ENCODE results near the gene TEAD4.
A peak's percentile ranks its signal among the peaks of the same experiment; 100 is the strongest.

Gene TEAD4

DNA sequence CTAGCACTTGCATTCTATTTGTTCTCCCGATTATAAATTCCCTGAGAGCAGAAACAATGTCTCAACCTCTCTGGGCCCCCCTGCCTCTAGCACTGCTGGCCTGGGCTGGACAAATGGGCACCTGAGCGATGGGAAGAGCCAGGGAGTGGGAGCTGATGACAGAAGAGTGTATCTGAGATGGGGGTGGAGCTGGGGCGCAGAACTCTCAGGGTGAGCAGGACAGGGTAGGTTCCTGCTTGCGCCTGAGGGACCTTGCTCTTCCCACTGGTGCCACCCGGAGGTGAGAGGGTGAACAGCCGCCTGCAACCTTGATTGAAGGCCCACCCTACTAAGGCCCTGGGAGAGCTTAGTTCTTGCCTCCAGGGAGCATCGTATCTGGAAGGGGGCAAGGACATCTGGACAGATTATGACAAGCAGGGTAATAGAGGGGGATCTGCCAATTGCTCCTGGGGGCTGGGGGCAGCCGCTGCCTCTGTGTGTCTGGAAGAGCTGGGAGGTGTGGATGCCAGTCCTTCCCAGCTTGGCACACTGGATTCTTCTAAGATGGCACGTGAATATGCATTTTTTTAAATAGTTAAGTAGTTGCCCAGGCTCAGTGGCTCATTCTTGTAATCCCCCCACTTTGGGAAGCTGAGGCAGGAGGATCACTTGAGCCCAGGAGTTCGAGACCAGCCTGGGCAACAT is 75.0 kb downstream of the TEAD4 start:
- DNase-seq, result no peak

DNA sequence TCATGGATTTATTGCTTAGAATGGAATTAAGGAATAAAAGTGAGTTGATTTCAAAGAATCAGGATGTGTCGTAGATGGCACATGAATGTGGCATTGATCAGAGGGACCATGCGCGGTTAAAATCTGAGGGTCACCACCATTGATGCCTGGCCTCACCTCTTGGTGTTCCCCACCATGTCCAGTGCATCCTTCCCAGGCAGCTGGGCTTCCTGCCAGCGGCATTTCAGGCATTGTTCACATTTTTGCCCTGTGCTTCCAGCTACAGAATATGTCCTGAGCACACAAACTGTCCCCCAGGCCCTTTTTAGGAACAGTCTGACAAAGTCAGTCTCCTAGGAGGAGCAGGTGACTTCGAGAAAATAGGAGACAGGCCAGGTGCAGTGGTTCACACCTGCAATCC is 76.0 kb downstream of the TEAD4 start:
- no peak for DNase-seq

DNA sequence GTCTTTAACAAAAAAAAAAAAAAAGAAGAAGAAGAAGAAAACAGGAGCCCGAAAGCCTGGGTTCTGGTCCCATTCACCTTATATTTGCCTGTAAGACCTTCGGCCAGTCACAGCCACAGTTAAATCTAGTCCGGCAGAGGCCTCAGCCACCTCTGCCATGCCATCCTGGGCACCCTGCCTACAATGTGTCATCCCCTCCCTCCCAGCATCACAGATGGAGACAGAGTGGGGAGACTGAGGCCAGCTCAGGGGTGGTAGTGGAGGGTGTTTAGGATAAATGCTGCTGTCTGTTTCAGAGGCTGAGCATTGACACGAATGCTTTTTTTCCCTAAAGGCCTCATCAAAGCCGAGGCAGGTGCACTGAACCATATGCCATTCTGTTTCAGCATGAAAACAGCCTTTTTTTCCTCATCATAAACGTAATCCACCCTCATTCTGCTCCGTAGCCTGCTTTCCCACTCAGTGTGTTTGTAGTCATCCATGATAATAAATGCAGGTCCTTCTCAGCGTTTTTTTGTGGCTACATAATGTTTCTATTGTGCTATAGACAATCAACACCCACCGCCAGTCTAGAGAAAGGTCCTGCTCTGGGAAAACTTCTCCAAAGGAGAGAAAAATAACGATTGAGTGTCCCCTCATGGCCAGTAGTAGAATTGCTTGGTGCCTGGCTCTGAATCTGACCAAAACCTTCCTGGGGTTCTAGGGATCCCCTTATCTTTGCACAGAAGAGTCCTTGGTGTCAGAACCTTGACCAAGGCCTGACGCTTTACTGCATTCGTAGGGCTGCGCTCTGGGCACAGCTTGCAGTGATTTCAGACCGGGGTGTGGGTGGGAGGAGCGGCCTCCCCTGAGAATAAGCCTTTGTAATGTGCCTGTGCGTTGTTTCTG is 76.9 kb downstream of the TEAD4 start:
- DNase-seq, result no peak

DNA sequence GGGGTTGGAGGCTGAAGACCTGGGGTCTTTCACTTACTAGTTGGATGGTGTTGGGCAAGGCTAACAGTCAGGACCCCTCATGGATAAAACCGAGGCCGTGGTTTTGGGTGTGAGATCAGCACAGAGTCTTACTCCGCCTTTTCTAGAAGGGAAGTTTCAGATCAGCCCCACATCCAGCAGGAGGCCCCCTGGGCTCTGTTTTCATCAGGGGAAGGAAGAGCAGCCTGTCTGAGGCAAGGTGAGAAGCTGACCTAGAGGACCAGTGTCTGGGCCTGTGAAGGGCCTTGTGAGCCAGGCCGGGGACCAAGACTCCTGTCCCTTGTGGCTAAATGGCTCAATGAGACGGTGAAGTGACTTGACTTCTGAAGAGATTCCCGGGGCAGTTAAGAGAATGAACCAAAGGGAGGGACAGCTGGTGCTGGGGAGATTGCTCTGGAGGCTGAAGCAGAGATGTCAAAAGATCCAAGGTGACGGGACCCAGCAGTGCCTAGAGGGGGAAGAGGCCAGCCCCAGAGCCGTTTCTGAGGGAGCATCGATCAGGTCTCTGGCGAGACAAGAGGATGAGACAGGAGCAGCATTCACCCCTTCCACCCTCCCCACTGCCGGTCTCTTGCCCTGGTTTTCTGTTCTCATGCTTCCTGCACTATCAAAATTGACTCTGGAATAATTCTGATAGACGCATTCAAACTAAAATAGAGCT is 77.9 kb downstream of the TEAD4 start:
- DNase-seq, result no peak

DNA sequence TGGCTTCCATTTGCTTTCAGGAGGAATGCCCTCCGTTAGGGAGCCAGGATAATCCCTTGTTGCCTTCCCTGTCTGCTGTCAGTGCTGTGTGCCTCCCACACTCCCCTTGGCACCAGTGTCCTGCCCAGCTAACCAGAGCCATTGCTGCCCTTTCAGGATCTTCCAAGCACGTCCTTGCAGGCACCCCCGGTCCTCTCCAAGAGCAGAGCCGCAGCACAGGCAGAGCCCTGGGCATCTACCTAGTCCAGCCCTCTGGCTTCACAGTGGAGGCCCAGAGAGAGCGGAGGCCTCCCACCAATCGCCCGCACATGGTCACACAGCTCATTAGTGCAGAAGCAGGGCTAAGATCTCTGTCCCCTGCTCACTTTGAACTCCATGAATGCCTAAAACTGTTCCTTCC is 79.0 kb downstream of the TEAD4 start:
- DNase-seq, result no peak

DNA sequence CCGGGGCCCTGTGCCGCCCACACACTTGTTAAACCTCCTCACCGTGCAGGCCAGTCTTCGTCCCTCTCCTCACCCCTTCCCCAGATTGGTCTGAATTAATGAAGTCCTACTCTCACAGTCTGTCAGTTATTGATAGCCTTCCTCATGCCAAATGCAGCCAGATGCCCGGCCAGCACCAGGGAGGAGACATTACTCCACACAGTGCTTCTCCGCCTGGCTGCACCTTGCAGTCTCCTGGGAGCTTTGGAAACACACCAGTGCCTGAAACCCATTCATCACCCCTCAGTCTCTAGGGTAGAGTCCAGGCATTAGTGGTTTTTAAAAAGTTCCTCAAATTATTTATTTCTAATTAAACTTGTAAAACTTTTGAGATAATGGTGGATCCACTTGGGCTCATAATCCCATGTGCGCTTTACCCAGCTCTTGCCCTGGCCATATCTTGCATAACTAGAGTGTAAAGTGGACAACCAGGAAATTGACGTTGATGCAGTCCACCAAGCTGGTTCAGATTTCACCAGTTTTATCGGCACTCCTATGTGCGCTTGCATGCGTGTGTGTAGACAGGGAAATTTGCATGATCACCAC is 79.8 kb downstream of the TEAD4 start:
- DNase-seq, result no peak

DNA sequence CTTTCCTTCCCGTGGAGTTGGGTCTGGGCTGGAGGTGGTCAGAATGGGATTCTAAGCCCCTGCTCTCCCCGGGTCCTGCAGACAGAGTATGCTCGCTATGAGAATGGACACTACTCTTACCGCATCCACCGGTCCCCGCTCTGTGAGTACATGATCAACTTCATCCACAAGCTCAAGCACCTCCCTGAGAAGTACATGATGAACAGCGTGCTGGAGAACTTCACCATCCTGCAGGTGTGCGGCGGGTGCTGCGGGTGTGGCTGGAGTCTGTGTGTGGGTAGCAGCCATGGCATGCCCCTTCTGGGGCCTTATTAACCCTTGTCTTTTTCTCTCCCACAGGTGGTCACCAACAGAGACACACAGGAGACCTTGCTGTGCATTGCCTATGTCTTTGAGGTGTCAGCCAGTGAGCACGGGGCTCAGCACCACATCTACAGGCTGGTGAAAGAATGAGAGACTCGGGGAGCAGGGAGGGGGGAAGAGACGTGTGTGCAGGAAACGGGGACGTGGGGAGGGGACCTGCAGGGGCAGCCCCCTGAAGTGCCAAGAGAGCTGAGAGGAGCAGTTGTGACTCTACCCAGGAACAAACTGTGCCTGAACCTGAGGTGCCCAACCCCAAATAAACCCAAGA is 80.9 kb downstream of the TEAD4 start:
- no peak for DNase-seq

DNA sequence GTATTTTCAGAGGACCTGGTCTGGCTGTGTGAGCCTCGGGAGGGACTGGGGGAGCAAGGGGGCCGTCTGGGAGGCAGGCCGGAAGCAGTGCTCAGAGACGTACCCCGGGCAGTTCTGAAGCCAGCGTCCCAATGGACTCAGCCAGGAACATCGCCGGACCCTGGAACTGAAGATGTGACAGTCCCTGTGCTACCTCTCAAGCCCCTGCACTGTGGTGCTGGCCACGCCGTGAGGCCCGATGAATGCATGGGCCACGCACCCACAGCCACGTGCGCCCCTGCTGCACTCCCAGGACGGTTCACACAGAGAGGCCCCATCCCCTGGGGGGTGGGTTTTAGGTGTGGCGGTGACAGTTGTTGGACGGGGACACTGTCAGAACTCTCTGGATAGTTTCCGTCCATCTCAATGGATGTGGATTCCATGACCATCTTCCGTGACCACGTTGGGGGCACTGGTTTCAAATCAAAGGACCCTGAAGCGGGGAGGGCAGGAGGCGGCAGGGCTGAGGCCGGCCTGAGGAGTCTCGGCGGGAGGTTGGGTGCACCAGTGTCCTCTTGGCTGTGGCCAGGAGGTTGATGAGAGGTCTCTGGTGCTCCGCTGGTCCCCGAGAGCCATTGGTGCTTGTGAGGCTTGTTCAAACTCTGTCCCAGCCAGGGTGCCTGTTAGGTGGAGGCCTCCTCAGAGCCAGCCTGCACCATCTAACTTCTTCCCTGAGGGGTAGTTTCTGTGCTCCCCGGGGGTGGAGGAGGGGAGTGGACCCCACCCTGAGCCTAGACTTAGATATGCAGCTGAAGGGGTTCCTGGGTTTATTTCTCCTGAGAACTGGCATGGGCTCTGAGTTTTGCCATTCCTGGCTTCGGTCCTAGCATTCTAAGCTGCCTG is 81.7 kb downstream of the TEAD4 start:
- DNase-seq, result no peak

DNA sequence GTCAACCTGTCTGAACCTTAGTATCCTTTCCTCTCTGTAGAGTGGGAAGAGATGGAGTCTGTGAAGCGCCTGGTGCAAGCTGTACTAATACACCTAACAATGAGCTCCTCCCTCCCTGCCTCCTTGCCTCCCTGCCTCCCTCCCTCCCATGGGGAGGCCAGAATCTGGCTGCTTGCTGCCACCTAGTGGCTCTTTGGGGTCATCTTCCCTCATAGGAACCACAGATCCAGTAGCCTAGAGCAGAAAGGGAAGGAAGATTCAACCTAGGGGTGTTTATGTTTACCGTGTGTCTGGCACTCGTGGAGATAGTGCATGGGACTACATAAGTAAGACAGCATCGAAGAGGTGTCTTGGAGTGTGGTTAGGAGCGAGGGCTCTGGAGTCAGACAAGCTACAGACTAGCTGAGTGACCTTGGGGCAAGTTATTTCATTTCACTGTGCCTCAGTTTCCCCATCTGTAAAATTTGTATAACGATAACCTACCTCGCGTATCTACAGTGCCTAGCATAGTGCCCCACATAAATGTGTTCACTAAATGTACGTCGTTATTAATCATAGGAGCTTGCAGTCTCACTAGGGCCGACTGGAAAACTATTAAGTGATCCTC is 82.5 kb downstream of the TEAD4 start:
- peak; percentile 23 to 37 for DNase-seq

DNA sequence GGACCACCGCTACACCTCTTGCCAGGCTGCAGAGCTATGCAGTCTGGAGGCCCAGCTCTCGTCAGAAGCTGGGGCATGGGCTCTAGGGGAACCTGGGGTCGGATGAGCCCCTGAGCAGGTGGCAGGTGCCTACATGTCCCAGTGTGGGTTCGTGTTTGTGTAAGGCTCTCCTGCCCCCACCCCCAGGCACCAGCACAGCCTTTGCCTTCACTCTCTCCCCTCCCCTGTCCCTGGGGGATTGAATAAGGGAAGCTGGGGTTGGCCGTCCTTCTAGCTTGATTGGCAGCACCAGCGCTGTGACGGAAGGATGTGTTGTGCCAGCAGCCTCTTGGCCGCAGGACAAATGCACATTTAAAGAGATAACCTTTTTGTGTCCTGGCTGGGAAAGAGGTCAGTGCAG is 83.2 kb downstream of the TEAD4 start:
- DNase-seq, result no peak

DNA sequence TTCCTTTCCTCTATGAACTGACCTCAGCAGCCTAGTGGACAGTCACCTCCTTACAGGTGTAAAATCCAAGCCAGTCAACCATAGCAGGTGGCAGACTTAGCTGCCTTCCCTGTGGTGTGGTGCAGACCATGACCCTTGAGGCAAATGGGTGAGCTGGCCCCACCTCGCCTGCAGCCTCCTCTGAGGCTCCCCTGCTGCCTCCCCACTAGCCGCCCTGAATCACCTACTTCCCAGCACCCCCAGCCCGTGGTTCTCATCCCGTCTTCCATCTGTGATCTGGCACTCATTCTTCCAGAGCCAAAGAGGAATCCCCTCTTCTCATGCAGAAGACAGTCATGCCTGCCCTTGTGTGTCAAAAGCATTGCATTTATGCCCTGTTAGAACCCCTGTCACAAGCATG is 83.6 kb downstream of the TEAD4 start:
- no peak for DNase-seq

DNA sequence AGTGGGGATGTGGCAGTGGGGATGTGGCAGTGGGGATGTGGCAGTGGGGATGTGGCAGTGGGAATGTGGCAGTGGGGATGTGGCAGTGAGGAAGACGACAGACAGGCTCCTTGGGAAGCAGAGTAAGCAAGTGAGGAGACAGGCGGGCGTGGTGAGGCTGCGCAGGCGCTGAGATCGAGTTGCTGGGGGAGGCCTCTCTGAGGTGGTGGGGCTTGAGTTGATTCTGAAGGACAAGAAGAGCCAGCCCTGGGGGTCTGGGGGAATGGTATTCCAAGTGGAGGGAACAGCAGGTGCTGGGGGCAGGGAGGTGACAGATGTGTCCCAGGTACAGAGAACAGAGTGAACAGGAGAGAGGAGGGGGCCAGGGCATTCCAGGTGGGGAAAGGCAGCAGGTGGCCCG is 84.2 kb downstream of the TEAD4 start:
- no peak for DNase-seq

DNA sequence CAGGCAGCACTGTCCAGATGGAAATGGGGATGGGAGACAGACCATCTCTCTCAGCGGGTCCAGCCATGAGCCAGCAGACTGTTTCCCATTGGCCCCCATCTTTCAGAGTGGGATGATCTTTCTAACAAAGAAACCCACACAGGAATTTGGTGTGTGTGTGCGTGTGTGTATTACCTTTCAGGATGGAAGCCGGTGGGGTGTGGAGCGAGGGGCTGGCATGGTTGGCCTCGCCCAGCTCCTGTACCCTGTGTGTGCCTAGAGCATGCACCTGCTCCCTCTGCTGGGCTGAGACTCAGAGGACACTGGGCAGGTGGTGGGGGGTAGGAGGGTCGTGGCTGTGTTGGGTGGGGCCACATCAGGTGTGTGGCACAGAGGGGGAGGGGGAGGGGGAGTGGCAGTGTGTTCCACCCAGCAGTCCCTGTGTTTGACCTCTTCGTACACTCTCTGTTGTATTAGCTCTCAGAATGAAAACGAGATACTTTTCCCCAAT is 85.0 kb downstream of the TEAD4 start:
- DNase-seq, result no peak

DNA sequence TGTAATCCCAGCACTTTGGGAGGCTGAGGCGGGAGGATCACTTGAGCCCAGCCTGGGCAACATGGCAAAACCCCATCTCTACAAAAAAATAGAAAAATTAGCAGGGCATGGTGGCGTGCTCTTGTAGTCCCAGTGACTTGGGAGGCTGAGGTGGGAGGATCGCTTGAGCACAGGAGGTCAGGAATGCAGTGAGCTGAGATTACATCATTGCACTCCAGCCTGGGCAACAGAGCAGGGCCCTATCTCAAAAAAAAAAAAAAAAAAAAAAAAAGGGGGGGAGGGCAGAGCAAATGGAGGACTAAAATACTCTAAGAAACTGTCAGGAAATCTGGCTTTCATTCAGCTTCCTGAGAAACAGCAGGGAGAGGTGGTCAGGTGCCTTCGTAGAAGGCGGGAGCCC is 86.3 kb downstream of the TEAD4 start:
- no peak for DNase-seq

DNA sequence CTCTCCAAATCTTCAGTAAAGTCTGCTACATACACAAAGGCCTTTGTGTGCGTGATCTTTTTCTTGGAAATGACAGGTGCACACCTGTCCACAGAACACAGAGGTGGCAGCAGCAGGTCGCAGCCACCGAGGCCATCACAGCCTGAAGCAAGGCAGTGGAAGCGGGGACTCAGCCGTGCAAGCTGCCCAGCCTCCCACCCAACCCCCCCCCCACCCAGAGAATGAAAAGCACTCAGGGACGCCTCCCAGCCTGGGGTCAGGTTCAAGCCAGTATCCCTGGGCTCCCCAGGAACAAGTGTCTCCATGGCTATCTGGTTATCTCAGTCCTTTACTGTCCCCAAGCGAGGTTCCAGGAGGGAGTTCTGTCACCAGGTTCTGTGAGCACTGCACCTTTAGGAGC is 86.8 kb downstream of the TEAD4 start:
- DNase-seq, result no peak

DNA sequence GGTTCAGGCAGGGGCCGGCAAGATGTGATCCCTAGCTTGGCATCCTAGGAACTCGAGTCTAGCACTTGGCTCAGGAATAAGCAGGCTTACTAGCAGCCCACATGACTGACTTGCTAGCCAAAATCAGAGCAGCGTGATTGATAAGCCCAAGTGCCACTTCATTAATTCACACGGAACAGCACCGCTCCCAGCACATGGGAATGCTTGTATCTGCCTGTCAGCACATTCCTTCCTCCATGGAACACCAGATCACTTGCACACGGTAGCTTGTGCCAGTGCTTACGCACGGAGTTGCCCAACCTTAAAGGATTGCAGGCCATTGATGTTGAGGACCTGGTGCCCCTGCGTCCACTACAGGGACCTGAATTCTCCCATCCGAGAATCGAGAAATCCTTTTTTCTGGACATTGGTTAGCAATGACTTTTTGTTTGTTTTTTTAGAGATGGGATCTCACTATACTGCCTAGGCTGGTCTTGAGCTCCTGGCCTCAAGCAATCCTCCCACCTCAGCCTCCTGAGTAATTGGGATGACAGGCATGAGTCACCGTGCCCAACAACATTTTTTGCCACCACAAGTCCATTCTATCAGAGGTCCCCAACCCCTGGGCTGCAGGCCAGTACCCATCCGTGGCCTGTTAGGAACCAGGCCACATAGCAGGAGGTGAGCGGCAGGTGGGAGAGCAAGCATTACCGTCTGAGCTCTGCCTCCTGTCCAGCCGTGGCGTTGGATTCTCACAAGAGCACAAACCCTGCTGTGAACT is 87.4 kb downstream of the TEAD4 start:
- DNase-seq, result no peak

DNA sequence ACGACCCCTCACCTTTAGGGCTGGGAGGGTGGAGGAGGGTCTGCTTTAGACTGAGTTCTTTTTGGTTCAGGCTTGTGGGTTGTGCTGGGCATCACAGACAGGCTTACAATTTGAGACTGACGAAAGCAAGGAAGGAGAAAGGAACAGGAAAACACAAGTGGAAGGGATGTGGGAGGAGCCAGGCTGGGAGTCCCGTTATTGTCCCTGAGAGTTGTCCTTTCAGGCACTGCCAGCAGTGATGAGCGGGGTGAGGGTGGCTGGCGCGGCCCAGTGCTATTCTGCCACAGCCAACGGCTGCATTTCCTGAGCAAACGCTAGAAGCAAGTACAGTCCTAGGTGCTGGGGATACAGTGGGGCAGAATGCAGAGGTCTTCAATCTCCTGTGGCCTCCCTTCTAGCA is 88.8 kb downstream of the TEAD4 start:
- no peak for DNase-seq

DNA sequence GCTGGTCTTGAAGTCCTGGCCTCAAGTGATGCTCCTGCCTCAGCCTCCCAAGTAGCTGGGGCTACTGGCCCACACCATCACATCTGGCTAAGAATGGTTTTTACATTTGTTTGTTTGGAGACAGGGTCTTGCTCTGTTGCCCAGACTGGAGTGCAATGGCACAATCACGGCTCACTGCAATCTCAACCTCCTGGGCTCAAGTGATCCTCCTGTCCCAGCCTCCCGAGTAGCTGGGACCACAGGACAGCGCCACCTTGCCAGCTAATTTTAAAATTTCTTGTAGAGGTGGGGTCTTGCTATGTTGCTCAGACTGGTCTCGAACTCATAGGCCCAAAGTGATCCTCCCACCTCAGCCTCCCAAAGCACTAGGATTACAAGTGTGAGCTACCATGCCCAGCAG is 89.3 kb downstream of the TEAD4 start:
- no peak for DNase-seq

DNA sequence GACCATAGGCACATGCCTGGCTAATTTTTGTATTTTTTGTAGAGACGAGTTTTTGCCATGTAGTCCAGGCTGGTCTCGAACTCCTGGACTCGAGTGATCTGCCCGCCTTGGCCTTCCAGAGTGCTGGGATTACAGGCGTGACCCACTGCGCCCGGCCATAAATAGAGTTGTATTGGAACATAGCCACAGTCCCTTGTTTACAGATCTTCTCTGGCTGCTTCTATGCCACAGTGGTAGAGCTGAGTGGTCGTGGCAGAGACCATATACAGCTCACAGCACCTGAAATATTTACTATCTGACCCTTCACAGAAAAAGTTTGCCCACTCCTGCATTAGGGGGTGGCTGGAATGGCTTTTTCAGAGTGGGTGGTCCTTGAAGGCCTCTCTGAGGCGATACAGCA is 90.0 kb downstream of the TEAD4 start:
- DNase-seq, result no peak

DNA sequence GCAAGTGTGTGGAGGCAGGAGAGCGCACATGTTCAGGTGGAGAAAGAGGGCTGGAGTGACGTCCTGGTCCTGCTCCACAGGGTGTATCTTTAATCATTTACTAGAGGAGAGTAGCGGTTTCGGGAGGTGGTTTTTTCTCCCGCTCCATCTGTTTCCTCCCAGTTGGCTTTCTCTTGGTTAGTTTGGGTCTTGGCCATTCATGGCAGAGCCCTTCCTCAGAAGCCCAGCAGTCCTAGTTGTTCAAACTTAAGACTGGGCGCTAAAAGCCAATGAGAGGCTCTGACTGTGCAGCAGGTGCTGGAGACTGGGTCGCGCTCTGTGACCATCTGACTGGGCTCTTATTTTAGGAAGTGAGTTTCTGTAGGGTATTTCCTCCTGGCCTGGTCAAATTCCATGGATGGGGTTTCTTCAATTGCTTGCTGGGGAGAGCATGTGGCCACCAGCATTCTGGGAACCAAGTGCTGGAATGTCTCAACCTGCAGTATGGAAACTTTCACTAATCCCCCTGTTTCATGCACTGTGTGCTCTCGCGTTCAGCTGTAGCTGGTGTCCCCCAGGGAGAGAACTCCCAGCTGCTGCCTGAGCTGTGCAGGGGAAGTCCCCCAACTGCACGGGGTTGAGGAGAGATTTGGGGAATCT is 90.5 kb downstream of the TEAD4 start:
- DNase-seq, result no peak
